GM18507 (cell line): Measurements from ENCODE around the gene DOCK10.
A peak's percentile ranks its signal among the peaks of the same experiment; 100 is the strongest.

Experiments used
- DNase-seq: peaks from one replicate; pipeline ENCODE4 v3.0.0; 2011; ENCODE audit warnings: low read depth; ENCODE audit not compliant: insufficient read length; ENCODE audit errors: extremely low spot score
- FAIRE-seq: peaks from 2 replicates; lab custom pipeline; 2011; peaks lifted over from hg19 to GRCh38; lab: Jason Lieb, UNC

DOCK10 gene

GRCh38 chr2:224860786-224861185 is 181.5 kb downstream of the DOCK10 start:
- FAIRE-seq (no peak), DNase-seq (no peak)

GRCh38 chr2:224851811-224852210 is 190.5 kb downstream of the DOCK10 start:
- FAIRE-seq, result no peak

GRCh38 chr2:224850081-224850480 is 192.2 kb downstream of the DOCK10 start:
- DNase-seq (no peak), FAIRE-seq (no peak)

More at GRCh38 chr2:224851811-224852210, 190.5 kb downstream of the DOCK10 start:
- no peak for DNase-seq

- DNase-seq, result no peak
- FAIRE-seq, result no peak
Observed at GRCh38 chr2:224849264-224849663, 193.0 kb downstream of the DOCK10 start.

DNA sequence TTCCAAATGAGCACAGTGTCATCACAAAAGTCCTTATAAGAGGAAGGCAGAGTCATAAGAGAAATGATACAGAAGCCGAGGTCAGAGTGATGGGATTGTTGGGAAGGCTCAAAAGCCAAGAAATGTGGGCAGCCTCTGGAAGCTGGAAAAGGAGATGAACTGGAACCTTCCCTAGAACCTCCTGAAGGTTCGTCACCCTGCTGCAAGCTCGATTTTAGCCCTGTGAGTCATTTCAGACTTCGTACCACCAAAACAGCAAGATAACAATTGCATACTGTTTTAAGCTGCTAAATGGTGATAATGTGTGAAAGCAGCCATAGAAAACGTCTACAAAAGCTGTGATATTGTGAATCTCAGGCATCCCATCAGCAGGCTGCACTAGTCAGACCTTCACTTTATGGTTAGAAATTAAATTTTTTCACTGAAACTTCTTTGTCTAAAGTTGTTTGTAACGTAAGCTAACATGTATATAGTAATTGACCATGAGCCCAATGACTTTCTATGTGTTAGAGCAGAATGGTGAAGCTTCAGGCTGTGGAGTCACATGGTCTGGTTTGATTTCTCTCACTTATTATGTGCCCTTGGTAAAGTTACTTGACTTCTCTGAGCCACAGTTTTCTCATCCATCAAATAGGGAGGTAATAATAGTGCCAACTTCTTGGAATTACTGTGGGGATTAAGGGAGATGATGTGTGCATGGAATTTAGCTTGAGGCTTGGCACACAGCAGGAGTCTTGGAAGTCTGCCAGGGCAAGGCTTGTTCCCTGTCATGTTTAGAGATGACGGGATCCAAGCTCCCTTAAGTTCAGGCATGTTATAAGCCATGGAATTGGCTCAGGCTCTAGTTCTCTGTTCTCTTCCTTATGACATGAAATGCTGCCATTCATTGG is 194.1 kb downstream of the DOCK10 start:
- DNase-seq (no peak), FAIRE-seq (no peak)

DNA sequence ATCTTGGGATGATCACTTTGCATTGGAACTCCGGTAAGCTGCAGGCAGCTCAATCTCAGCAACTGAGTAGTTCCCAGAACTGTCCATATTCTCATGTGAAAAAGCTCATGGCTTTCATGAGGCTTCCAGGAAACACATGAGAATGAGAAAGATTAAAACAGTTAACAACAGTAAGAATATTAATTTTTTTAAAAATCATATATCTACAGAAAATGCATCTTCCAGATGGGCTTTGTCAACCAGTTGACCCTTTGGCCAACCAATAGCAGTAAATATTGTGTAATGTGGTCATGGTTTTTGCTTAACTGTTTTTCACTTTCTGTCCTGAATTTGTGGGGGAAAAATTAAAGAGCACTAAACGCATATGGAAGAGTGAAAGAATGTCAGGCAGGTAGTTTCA is 194.9 kb downstream of the DOCK10 start:
- DNase-seq, result no peak
- FAIRE-seq, result no peak

DNA sequence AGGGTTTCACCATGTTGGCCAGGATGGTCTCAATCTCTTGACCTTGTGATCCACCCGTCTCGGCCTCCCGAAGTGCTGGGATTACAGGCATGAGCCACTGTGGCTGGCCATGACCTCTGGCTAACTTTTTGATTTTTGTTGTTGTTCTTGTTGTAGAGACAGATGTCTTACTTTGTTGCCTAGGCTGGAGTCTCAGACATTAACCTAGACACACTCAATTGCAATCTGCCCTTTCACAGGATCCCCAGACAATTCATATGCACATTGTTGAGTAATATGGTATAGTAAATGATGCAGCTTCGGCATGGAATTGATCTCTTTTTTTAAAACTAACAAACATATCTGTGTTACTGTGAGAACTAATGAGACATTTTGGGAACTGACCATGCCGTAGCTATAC is 195.6 kb downstream of the DOCK10 start:
- no peak for FAIRE-seq
- no peak for DNase-seq

- peak; percentile 9 for FAIRE-seq
- DNase-seq, result no peak
Observed at GRCh38 chr2:224846161-224846560, 196.1 kb downstream of the DOCK10 start.

DNA sequence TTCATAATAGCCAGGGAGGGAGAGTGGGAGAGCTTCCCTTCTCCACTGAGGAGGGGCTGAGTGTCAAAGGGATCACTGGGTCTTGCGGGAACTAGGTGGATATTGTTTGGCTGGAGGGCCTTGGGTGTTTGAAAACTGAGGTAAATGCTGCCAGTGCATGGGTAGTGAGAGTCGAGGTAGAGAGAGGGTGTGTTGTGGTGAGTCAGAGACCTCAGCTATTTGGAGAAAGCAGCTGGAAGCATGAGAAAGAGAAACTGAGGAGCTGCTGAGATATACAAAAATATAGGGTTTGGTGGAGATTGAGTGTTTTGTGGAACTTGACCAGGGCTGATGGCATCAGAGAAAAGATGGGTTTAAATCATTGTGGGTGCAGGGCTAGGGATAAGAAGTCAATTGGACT is 199.1 kb downstream of the DOCK10 start:
- FAIRE-seq (no peak), DNase-seq (no peak)

DNA sequence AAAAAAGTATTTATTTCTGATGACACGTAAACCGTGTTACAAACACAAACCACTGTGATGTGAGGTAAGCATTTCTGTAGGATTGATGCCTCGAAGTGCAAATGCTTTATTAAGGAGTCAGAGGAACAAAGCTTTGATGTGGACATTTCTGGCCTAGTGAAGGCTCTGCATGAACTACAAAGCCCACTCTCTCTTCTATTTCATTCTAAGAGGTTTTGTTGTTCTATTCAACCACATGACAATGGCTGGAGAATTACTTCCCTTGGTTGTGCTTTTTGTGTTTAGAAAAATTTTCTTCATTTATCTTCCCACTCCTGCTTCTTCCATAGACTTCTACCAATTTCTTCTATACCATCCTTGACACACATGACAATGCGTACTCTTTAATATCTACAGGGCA is 200.4 kb downstream of the DOCK10 start:
- DNase-seq (no peak), FAIRE-seq (no peak)

GRCh38 chr2:224838335-224838734 is 203.9 kb downstream of the DOCK10 start:
- DNase-seq, result no peak
- FAIRE-seq, result no peak

DNA sequence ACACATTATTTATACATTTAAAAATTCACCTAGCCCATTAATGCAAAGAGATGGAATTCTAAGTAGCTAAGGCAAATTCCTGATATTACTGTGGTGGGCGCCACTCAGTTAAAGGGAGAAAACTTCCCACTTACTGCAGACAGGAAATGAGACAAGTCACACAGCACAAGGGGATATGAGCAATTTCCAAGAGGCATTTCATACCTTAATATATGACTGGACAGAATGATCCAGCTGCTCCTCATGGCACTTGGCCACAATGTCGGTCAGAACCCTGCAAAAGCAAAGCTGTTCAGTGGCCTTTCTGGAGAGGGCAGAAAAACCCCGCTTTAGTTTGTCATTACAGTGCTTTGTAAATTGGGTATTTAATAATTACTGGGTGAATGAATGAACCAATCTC is 204.7 kb downstream of the DOCK10 start:
- FAIRE-seq (no peak), DNase-seq (no peak)

GRCh38 chr2:224837066-224837465 is 205.2 kb downstream of the DOCK10 start:
- DNase-seq (no peak), FAIRE-seq (no peak)

DNA sequence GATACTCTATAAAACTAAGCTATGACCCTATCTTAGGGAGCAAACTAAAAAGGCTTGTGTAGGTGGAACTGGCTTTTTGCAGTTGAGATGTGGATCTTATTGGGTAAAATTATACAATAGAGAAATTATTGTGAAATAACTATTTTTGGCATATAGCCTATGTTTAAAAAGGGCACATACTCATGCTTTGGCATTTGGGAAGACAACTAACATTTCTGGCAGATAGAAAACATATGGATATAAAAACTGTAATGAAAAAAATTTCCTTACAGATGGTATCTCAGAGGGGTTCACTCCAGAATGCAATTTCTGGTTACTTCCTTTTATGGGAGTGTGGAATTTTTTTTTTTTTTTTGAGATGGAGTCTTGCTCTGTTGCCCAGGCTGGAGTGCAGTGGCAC is 206.0 kb downstream of the DOCK10 start:
- no peak for DNase-seq
- FAIRE-seq, result no peak

DNA sequence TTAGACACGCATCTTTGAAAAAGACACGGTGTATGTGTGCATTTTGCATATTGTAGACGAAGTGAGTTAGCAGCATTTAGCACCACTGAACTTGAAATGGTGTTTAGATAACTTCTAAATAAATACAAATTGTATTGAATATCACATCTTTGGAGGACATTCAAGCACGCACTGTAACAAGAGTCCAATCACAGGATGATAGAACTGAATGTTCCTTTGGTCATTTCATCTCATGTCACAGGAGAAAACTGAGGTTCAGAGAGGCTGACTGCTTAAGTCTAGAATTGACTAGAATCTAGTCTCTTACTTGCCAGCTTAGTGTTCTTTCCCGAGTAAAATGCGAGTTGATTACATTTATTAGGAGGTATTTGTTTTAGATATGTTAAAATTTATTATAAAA is 206.9 kb downstream of the DOCK10 start:
- FAIRE-seq, result no peak
- DNase-seq, result no peak

GRCh38 chr2:224833986-224834385 is 208.3 kb downstream of the DOCK10 start:
- DNase-seq, result no peak
- FAIRE-seq, result no peak

- FAIRE-seq, result no peak
- DNase-seq, result no peak
Observed at GRCh38 chr2:224832207-224832606, 210.1 kb downstream of the DOCK10 start.

DNA sequence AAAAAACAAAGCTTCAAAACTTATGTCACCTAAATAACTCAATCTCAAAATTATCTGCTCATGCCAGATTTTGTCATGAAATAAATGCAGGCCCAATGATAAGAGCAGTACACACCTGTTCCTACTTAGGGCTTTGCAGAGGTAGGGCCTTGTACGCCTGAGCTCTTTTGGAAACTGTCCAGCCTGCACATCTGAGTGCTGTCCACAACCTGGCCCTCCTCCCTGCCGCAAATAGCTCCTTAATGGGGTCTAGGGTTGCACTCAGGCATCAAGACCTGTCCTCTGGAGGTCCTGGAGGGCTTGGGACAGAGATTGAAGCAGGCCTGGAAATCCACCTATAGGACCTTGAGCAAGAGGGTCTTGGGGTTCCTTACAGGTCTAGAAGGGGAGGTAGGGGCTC is 210.7 kb downstream of the DOCK10 start:
- DNase-seq (no peak), FAIRE-seq (no peak)

- FAIRE-seq, result no peak
- DNase-seq, result no peak
Observed at GRCh38 chr2:224820283-224820991, 221.8 kb downstream of the DOCK10 start.

DNA sequence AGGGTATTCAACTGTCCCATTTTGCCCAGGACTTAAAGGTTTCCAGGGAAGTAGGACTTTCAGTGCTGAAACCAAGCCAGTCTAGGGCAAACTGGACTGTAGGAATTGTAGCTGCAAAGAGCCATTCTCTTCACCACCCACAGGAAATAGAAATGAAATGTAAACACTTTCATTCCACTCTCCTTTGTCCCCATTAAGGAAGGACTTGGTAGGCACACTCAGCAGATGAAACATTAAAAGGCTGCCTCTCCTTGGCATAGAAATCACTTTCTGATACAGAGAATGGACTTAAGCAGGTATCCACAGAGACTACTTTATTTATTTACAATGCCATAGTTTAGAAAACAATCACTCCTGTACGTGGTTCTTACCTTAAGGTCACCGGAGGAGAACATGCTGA is 223.2 kb downstream of the DOCK10 start:
- FAIRE-seq, result no peak
- no peak for DNase-seq

DNA sequence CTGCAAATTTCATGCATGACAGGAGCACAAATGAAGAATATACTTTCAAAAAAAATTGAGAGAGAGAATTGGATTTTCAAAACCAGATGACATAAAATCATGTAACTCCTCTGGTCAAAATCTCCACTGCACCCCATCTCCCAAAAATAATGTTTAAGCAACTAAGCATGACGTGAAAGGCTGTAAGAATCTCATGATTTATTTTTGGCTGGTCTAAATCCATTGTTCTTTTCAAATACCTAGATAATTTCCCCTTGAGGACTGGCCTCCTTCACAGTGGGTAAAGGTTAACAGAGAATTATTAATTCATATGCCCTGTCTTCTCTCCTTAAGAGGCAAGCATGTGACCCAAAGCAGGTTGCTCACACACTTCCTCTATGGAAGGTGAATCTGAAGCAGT is 224.6 kb downstream of the DOCK10 start:
- FAIRE-seq, result no peak

More for the DNA sequence above, 224.6 kb downstream of the DOCK10 start:
- DNase-seq, result no peak
